ENCODE data around the gene PCDH7. TPM values are rescaled to one million over a fixed set of nuclear protein-coding genes. Genes with fewer than 3 reads are reported as not detected.

PCDH7 gene
- total RNA-seq, 2 experiments from 2014 or later = not detected

DNA sequence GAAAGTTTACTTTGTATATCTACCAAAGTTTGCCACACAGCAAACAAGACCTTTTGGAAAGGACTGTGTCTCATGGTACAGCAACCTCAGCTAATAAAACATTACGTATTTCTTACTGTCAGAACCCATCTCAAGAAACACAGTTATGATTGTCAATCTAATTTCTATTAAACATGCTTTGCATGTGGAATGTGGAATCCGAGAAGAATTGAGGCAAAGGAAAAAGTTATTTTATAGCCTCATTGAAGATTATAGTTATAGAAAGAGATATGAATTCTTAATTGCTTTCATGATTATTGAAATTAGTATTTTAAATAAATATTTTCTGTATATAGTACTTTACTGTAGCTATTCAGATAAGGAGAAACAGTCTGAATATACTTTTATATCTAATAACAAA is 5.4 kb downstream of the PCDH7 start:
- H3K9me3 ChIP-seq (ENCODE audit: low read length) = no peaks in the 10 kb centered on the region
- no peaks in the 10 kb centered on the region for H3K9me2 ChIP-seq (ENCODE audit: insufficient read depth, low read length)
- H3K36me3 ChIP-seq (ENCODE audit: insufficient read depth, low read length) = no peaks in the 10 kb centered on the region
- BruUV-seq (replicated peaks) = no TSS peak
- H3K27ac ChIP-seq (ENCODE audit: low read depth, low read length, poor library complexity, severe bottlenecking) = no peak overlapping the region
- no peak overlapping the region for H3K4me2 ChIP-seq (ENCODE audit: low read length)
- intact Hi-C loops (cut with micrococcal nuclease; ENCODE audit: unreplicated experiment) = no loop called here
- no peak for DNase-seq (ENCODE audit: low spot score)
- POLR2A ChIA-PET = no interaction called here
- TF ChIP-seq EZH2phosphoT487 (IDR thresholded peaks at IDR 0.05; ENCODE audit: borderline replicate concordance, low read depth, low read length) = no peak
- TF ChIP-seq, protein P1, sequence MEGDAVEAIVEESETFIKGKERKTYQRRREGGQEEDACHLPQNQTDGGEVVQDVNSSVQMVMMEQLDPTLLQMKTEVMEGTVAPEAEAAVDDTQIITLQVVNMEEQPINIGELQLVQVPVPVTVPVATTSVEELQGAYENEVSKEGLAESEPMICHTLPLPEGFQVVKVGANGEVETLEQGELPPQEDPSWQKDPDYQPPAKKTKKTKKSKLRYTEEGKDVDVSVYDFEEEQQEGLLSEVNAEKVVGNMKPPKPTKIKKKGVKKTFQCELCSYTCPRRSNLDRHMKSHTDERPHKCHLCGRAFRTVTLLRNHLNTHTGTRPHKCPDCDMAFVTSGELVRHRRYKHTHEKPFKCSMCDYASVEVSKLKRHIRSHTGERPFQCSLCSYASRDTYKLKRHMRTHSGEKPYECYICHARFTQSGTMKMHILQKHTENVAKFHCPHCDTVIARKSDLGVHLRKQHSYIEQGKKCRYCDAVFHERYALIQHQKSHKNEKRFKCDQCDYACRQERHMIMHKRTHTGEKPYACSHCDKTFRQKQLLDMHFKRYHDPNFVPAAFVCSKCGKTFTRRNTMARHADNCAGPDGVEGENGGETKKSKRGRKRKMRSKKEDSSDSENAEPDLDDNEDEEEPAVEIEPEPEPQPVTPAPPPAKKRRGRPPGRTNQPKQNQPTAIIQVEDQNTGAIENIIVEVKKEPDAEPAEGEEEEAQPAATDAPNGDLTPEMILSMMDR (conservative IDR thresholded peaks at IDR 0.05; ENCODE audit: low read length) = no peak
- no peaks in the 10 kb centered on the region for H4K20me1 ChIP-seq (ENCODE audit: insufficient read depth, low read length)
- H2AFZ ChIP-seq (ENCODE audit: low read length) = no peak overlapping the region
- H3K4me3 ChIP-seq (ENCODE audit: low read depth, low read length, poor library complexity, severe bottlenecking) = no peak overlapping the region
- no peaks in the 10 kb centered on the region for H3K79me2 ChIP-seq (ENCODE audit: insufficient read depth, low read depth, low read length)
- H3K4me1 ChIP-seq (ENCODE audit: insufficient read depth, low read length, poor library complexity, severe bottlenecking) = no peaks in the 10 kb centered on the region
- CTCF ChIA-PET (ENCODE audit: unreplicated experiment) = no interaction called here

DNA sequence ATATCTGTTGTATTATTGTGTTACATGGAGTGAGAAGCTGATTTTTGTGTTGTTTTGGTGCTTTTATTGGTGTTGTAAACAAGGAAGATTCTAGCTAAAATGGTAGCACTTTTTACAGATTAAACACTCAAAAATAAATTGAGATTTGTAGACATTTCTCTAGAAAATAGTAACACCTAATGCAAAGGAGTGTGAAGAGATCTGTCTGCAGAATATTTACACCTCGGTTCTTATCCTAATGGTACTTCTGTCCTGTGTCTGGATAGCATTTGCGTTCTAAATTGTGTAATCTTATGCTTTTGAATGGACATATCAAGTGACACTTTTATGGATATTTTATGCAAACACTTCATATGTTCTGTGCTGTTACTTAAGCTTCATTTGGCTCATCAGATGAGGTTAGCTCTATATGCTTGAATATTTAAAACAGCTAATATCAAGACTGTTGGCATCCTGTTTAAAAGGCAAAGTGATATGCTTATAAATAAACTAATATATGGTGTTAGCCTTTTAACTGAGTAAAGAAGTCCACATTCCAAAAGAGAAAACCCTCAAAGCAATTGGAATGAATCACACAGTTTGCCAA is 6.0 kb downstream of the PCDH7 start:
- H4K20me1 ChIP-seq (ENCODE audit: insufficient read depth, low read length) = no peaks in the 10 kb centered on the region
- no peak overlapping the region for H3K4me3 ChIP-seq (ENCODE audit: low read depth, low read length, poor library complexity, severe bottlenecking)
- no peaks in the 10 kb centered on the region for H3K9me3 ChIP-seq (ENCODE audit: low read length)
- ChIA-PET CTCF (ENCODE audit: unreplicated experiment) (no interaction called here), POLR2A (interaction anchor here (0.5 kb wide), 1 partner anchor 1664 kb away, joined by 3 read pairs; no protein-coding TSS in a partner anchor)
- no TSS peak for BruUV-seq (replicated peaks)
- H3K9me2 ChIP-seq (ENCODE audit: insufficient read depth, low read length) = no peaks in the 10 kb centered on the region
- TF ChIP-seq EZH2phosphoT487 (IDR thresholded peaks at IDR 0.05; ENCODE audit: borderline replicate concordance, low read depth, low read length) = no peak
- TF ChIP-seq, protein P1 (conservative IDR thresholded peaks at IDR 0.05; ENCODE audit: low read length) = no peak
- H3K79me2 ChIP-seq (ENCODE audit: insufficient read depth, low read depth, low read length) = no peaks in the 10 kb centered on the region
- intact Hi-C loops (cut with micrococcal nuclease; ENCODE audit: unreplicated experiment) = no loop called here
- H3K4me1 ChIP-seq (ENCODE audit: insufficient read depth, low read length, poor library complexity, severe bottlenecking) = no peaks in the 10 kb centered on the region
- no peaks in the 10 kb centered on the region for H3K36me3 ChIP-seq (ENCODE audit: insufficient read depth, low read length)
- H3K27ac ChIP-seq (ENCODE audit: low read depth, low read length, poor library complexity, severe bottlenecking) = no peak overlapping the region
- no peak overlapping the region for H2AFZ ChIP-seq (ENCODE audit: low read length)
- no peak overlapping the region for H3K4me2 ChIP-seq (ENCODE audit: low read length)
- no peak for DNase-seq (ENCODE audit: low spot score)

DNA sequence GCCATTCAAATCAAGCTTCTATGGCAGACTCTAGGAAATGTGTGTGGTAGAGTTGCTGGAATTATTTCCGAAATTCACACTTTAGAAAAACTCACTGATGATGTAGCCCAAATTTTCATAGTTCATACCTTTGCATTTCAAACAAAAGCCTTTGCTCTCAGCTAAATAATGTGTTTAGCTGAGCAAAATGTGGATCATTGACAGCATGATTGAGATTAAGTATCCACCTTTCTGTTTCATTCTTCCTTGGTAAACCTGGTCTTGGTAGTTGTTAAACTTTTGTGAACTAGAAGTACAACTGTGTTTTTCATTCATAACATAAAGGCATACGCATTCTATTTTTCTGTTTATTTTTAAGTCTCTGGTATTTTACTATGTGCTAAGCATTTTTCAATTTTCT is 7.2 kb downstream of the PCDH7 start:
- POLR2A ChIA-PET = no interaction called here
- no peak overlapping the region for H2AFZ ChIP-seq (ENCODE audit: low read length)
- H3K4me2 ChIP-seq (ENCODE audit: low read length) = no peak overlapping the region
- no peaks in the 10 kb centered on the region for H3K9me3 ChIP-seq (ENCODE audit: low read length)
- TF ChIP-seq, protein P1 (conservative IDR thresholded peaks at IDR 0.05; ENCODE audit: low read length) = no peak
- no peak for TF ChIP-seq EZH2phosphoT487 (IDR thresholded peaks at IDR 0.05; ENCODE audit: borderline replicate concordance, low read depth, low read length)
- CTCF ChIA-PET (ENCODE audit: unreplicated experiment) = no interaction called here
- no peaks in the 10 kb centered on the region for H3K9me2 ChIP-seq (ENCODE audit: insufficient read depth, low read length)
- H3K4me3 ChIP-seq (ENCODE audit: low read depth, low read length, poor library complexity, severe bottlenecking) = no peak overlapping the region
- no peak for DNase-seq (ENCODE audit: low spot score)
- no peak overlapping the region for H3K27ac ChIP-seq (ENCODE audit: low read depth, low read length, poor library complexity, severe bottlenecking)
- BruUV-seq (replicated peaks) = no TSS peak
- intact Hi-C loops (cut with micrococcal nuclease; ENCODE audit: unreplicated experiment) = no loop called here
- H3K36me3 ChIP-seq (ENCODE audit: insufficient read depth, low read length) = no peaks in the 10 kb centered on the region
- no peaks in the 10 kb centered on the region for H4K20me1 ChIP-seq (ENCODE audit: insufficient read depth, low read length)
- no peaks in the 10 kb centered on the region for H3K4me1 ChIP-seq (ENCODE audit: insufficient read depth, low read length, poor library complexity, severe bottlenecking)
- no peaks in the 10 kb centered on the region for H3K79me2 ChIP-seq (ENCODE audit: insufficient read depth, low read depth, low read length)

Measured in OCI-LY7 (cell line).